ENCODE data around the gene RAB11FIP5.

- TF ChIP-seq CTCF (IDR thresholded peaks at IDR 0.05) (no peak), POLR2A (IDR thresholded peaks at IDR 0.05) (no peak)
Observed at GRCh38 chr2:73103018-73103542, 9.7 kb downstream of the RAB11FIP5 start.

Measured in thyroid gland (tissue), 4 donors.